Neural progenitor cell (in vitro differentiated cells): ENCODE data around the gene MAP3K6.

ENCODE experiments used
- CTCF ChIP-seq: fragments of 200-600 bp; sonication (generic); IDR thresholded peaks from 2 replicates; pipeline ENCODE4 v1.5.1; 2017; ENCODE audit warnings: antibody characterized with exemption, mild to moderate bottlenecking
- EZH2phosphoT487 ChIP-seq: fragments of 200-600 bp; sonication (generic); IDR thresholded peaks from 2 replicates; pipeline ENCODE4 v1.6.1; 2017; ENCODE audit warnings: antibody characterized with exemption

- TF ChIP-seq EZH2phosphoT487 (no peak), CTCF (no peak)
Measured at GRCh38 chr1:27325286-27325685, 41.5 kb downstream of the MAP3K6 start.
